ENCODE data around the gene HACD3. TPM values are rescaled to one million over a fixed set of nuclear protein-coding genes. Genes with fewer than 3 reads are reported as not detected.

The HACD3 gene
- total and polyA plus RNA-seq, 9 of the 15 experiments (the other 6 are each of a cell fraction or from before 2014, with no cell fraction given) = 48.1 to 117 (median 72.8) TPM

DNA sequence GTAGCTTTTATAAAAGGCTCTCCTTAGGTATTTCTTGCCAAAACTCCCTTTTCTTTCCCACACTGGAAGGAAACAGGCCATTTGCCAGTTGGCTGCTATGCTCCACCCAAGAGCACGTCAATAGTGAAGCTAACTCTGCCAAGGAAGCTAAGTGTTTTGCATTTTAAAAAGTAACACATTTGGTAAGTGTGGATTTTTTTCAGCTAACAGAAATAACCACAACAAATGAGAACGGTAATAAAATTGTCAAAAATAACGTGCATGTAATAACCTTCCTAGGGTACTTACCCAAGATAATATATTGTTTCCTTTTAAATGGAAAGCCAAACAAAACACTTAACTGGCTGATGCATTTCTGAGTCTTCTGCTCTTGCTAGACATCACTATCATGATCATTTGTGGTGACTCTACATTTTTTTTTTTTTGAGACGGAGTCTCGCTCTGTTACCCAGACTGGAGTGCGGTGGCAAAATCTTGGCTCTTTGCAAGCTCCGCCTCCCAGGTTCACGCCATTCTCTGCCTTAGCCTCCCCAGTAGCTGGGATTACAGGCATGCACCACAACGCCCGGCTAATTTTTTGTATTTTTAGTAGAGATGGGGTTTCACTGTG lies 17.4 kb upstream of the HACD3 start:
- ChIA-PET POLR2A (interaction anchor here (0.9 to 2.0 kb wide), 9 partner anchors 9 to 215 kb away, joined by 3 to 13 read pairs (median 4); no protein-coding TSS in a partner anchor), CTCF (ENCODE audit: low intra/inter-chr PET ratio) (no interaction called here)
- H3K9me1 ChIP-seq (ENCODE audit: control insufficient read depth, insufficient read depth, low read length) = no peaks in the 10 kb centered on the region
- peak overlapping the region; percentile 64 for H3K4me2 ChIP-seq (ENCODE audit: insufficient read depth, low read length)
- intact Hi-C loops (cut with micrococcal nuclease) (loop anchor here (2.0 kb wide), 1 partner anchor 38 kb away; no protein-coding TSS in a partner anchor), in situ Hi-C loops (cut with MboI) (no loop called here)
- DNase-seq (ENCODE audit: extremely low read depth in 1 of 4, low spot score in 3 of 4) (peak in 2 of 4 experiments; percentile 26 to 67), FAIRE-seq (peak; percentile 82), ATAC-seq (peak; percentile 38)
- BruUV-seq (replicated peaks) = no TSS peak
- H3K36me3 ChIP-seq (ENCODE audit: control insufficient read depth, insufficient read depth, low read length) = peaks cover 57% of the 10 kb centered on the region
- WGBS (ENCODE audit: insufficient coverage, low coverage, missing lambda C conversion rate) = 5% methylated on average over 10 of the region's 10 CpGs
- H2AFZ ChIP-seq (ENCODE audit: low read depth, low read length) = no peak overlapping the region
- peaks cover 6 to 27% of the 10 kb centered on the region in 2 experiments for H3K4me1 ChIP-seq (replicated peaks in 1 of 2; ENCODE audit: control insufficient read depth in 2 of 2, insufficient read depth in 2 of 2, low read length in 2 of 2)
- peak overlapping the region in 1 of 2 experiments; percentile 57; a peak in 2 of 4 replicates for H3K9ac ChIP-seq (ENCODE audit: insufficient read depth in 1 of 2, low read depth in 2 of 2, low read length in 2 of 2)
- H4K20me1 ChIP-seq (replicated peaks; ENCODE audit: control insufficient read depth, insufficient read depth, low read length) = 0 out of 2 replicates have a peak, but pooled peaks cover 6% of the 10 kb centered on the region
- H3K27me3 ChIP-seq (ENCODE audit: control insufficient read depth in 2 of 2, insufficient read depth in 2 of 2, low read length in 2 of 2) = no peaks in the 10 kb centered on the region
- H3K27ac ChIP-seq (ENCODE audit: extremely low read depth, low read depth, low read length) = peak overlapping the region; percentile 71
- H3K4me3 ChIP-seq = no peak overlapping the region
- peaks cover 58% of the 10 kb centered on the region for H3K79me2 ChIP-seq (ENCODE audit: control insufficient read depth, insufficient read depth, low read length)
- H3K9me3 ChIP-seq (replicated peaks; ENCODE audit: control insufficient read depth, insufficient read depth, low read depth, low read length) = no peaks in the 10 kb centered on the region
- TF ChIP-seq EZH2 (IDR thresholded peaks at IDR 0.05; ENCODE audit: borderline replicate concordance, low read depth, low read length) (no peak), ZNF3 (CRISPR knock-in tag; IDR thresholded peaks at IDR 0.05) (no peak), GTF2E2 (tag; IDR thresholded peaks at IDR 0.05) (no peak), YY1 (IDR thresholded peaks at IDR 0.05; ENCODE audit: borderline replicate concordance in 1 of 3, control insufficient read depth in 1 of 3, extremely low read depth in 1 of 3, insufficient read depth in 3 of 3, insufficient read length in 1 of 3, insufficient replicate concordance in 2 of 3, low read depth in 1 of 3, low read length in 2 of 3) (no peak), ZFX (CRISPR knock-in tag; IDR thresholded peaks at IDR 0.05) (no peak), PTTG1 (tag; IDR thresholded peaks at IDR 0.05; ENCODE audit: low read depth) (no peak), MEIS2 (IDR thresholded peaks at IDR 0.05; ENCODE audit: partially characterized antibody) (peak; percentile 18), RBBP5 (IDR thresholded peaks at IDR 0.05; ENCODE audit: borderline replicate concordance, insufficient read depth, low read length, poor library complexity, severe bottlenecking) (no peak), SIN3B (IDR thresholded peaks at IDR 0.05; ENCODE audit: low read depth) (no peak), HDAC8 (tag; IDR thresholded peaks at IDR 0.05) (no peak), KDM4B (IDR thresholded peaks at IDR 0.05; ENCODE audit: borderline replicate concordance in 2 of 2, low read depth in 1 of 2) (no peak), ZNF212 (CRISPR knock-in tag; IDR thresholded peaks at IDR 0.05) (no peak), HDAC6 (IDR thresholded peaks at IDR 0.05; ENCODE audit: low read depth, low read length) (no peak)
- TF ChIP-seq, protein P1, sequence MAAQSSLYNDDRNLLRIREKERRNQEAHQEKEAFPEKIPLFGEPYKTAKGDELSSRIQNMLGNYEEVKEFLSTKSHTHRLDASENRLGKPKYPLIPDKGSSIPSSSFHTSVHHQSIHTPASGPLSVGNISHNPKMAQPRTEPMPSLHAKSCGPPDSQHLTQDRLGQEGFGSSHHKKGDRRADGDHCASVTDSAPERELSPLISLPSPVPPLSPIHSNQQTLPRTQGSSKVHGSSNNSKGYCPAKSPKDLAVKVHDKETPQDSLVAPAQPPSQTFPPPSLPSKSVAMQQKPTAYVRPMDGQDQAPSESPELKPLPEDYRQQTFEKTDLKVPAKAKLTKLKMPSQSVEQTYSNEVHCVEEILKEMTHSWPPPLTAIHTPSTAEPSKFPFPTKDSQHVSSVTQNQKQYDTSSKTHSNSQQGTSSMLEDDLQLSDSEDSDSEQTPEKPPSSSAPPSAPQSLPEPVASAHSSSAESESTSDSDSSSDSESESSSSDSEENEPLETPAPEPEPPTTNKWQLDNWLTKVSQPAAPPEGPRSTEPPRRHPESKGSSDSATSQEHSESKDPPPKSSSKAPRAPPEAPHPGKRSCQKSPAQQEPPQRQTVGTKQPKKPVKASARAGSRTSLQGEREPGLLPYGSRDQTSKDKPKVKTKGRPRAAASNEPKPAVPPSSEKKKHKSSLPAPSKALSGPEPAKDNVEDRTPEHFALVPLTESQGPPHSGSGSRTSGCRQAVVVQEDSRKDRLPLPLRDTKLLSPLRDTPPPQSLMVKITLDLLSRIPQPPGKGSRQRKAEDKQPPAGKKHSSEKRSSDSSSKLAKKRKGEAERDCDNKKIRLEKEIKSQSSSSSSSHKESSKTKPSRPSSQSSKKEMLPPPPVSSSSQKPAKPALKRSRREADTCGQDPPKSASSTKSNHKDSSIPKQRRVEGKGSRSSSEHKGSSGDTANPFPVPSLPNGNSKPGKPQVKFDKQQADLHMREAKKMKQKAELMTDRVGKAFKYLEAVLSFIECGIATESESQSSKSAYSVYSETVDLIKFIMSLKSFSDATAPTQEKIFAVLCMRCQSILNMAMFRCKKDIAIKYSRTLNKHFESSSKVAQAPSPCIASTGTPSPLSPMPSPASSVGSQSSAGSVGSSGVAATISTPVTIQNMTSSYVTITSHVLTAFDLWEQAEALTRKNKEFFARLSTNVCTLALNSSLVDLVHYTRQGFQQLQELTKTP (IDR thresholded peaks at IDR 0.05; ENCODE audit: low read depth in 1 of 2, partially characterized antibody in 2 of 2) = peak in 1 of 2 experiments; percentile 20

Measured in K562 (cell line).